Lung (tissue), 12 donors: Measurements from ENCODE around the gene BPIFA3. TPM values are rescaled to one million over a fixed set of nuclear protein-coding genes. Genes with fewer than 3 reads are reported as not detected.

Experiments
- ATAC-seq: fragments of 200-7000 bp; cut with Tn5 transposase; one replicate; pipeline ENCODE4 v1.9.1; 2020; ENCODE audit warnings: moderate number of reproducible peaks; ENCODE audit not compliant: insufficient read depth, low FRiP score
- DNase-seq, 3 donors: peaks; one replicate each; pipeline ENCODE4 v3.0.0-alpha.2; 2013 to 2017
- H3K27ac ChIP-seq, 2 donors: one replicate each; pipeline ENCODE4 v1.5.1; 2013; ENCODE audit warnings: mild to moderate bottlenecking in 2 of 2, moderate library complexity in 2 of 2, control low read depth in 1 of 2, inconsistent platforms in 1 of 2, low read depth in 1 of 2, low read length in 1 of 2
- H3K27me3 ChIP-seq, 3 donors: one replicate each; pipeline ENCODE4 v1.5.1; 2013; ENCODE audit warnings: low read length in 2 of 3; ENCODE audit not compliant: control insufficient read depth in 3 of 3, insufficient read depth in 3 of 3
- H3K36me3 ChIP-seq, 4 donors: one replicate each; pipeline ENCODE4 v1.5.1; 2013; ENCODE audit warnings: low read length in 4 of 4, mild to moderate bottlenecking in 1 of 4, moderate library complexity in 1 of 4; ENCODE audit not compliant: control insufficient read depth in 4 of 4, insufficient read depth in 4 of 4
- H3K4me1 ChIP-seq, 5 donors: one replicate each; pipeline ENCODE4 v1.5.1; 2013; ENCODE audit warnings: low read length in 5 of 5, mild to moderate bottlenecking in 2 of 5, moderate library complexity in 1 of 5; ENCODE audit not compliant: control insufficient read depth in 5 of 5, insufficient read depth in 5 of 5
- H3K4me3 ChIP-seq: one replicate; pipeline ENCODE4 v1.5.1; 2013; ENCODE audit warnings: mild to moderate bottlenecking, control low read depth, moderate library complexity
- H3K9ac ChIP-seq, 2 donors: one replicate each; pipeline ENCODE4 v1.5.1; 2013; ENCODE audit warnings: low read length in 2 of 2, control low read depth in 1 of 2; ENCODE audit not compliant: insufficient read depth in 1 of 2
- H3K9me3 ChIP-seq, 4 donors: one replicate each; pipeline ENCODE4 v1.5.1; 2013; ENCODE audit warnings: low read length in 3 of 4, mild to moderate bottlenecking in 1 of 4, moderate library complexity in 1 of 4; ENCODE audit not compliant: control insufficient read depth in 4 of 4, insufficient read depth in 3 of 4
- WGBS, 2 donors: extraction: QIAGEN DNeasy Blood & Tissue Kit; methylation state at CpG; one replicate each; pipeline ENCODE4 v1.1.7; 2013; 5-methylcytosine and 5-hydroxymethylcytosine counted together
- polyA plus RNA-seq, 2 donors: library from polyadenylated mRNA; stranded (reverse); fragments of 200-250 nt; gene quantifications; one replicate each; pipeline ENCODE4 v1.2.1, GENCODE V29; 2013
- total RNA-seq, 2 donors: library from RNA; depleted of rRNA in 1 of 2; stranded (reverse); fragments of >200 nt in 1 of 2; gene quantifications; one replicate each; pipeline ENCODE4 v1.2.1, GENCODE V29; 2014 to 2021
- TF ChIP-seq, protein P1 (sequence below): IDR thresholded peaks from 2 replicates; pipeline ENCODE4 v1.5.1; 2012; ENCODE audit warnings: mild to moderate bottlenecking; ENCODE audit errors: control extremely low read depth, extremely low read depth
- donor health status: control.
- donor health status: control.
- donor health status: Bipolar disorder and iron deficiency.
- donor health status: healthy.
- donor health status: DM: yes; HTN: yes; CAD: no.

Gene BPIFA3
- total and polyA plus RNA-seq, 4 donors = not detected

DNA sequence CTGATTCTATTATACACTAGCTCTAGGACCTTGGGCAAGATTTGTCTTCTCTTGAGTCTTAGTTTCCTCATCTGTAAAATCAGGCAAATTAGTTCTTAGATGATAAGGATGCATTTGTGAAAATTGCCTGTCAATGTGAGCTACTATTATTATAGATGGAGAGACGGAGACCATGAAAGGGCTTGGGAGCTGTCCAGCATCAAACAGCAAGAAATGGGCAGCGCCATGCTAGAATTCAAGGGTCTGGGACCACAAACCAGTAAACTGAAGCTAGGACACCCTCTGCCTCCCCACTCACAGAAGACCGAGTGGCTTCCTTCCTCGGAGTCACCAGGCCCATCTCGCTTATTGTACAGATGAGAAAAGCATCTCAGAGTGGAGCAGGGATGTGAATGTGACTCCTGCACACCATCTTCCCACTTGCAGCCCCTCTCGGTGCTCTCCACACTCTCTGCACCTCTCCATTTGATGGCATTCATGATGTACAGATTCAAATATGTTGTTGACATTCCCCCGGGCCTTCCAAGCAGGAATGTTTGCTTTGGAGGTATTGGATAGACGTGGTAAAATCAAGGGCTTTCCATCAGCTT, 24.1 kb upstream of the BPIFA3 start:
- 68 to 77% methylated on average over 8 of the region's 8 CpGs for WGBS, 2 donors
- no peak for ATAC-seq
- H3K4me1 ChIP-seq = peaks cover 0 to 13% (median 0%) of the 10 kb centered on the region in 5 donors
- peak in 2 of 3 donors; percentile 4 to 39 for DNase-seq
- H3K27ac ChIP-seq = no peak overlapping the region
- TF ChIP-seq, protein P1, sequence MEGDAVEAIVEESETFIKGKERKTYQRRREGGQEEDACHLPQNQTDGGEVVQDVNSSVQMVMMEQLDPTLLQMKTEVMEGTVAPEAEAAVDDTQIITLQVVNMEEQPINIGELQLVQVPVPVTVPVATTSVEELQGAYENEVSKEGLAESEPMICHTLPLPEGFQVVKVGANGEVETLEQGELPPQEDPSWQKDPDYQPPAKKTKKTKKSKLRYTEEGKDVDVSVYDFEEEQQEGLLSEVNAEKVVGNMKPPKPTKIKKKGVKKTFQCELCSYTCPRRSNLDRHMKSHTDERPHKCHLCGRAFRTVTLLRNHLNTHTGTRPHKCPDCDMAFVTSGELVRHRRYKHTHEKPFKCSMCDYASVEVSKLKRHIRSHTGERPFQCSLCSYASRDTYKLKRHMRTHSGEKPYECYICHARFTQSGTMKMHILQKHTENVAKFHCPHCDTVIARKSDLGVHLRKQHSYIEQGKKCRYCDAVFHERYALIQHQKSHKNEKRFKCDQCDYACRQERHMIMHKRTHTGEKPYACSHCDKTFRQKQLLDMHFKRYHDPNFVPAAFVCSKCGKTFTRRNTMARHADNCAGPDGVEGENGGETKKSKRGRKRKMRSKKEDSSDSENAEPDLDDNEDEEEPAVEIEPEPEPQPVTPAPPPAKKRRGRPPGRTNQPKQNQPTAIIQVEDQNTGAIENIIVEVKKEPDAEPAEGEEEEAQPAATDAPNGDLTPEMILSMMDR = no peak
- H3K36me3 ChIP-seq = no peaks in the 10 kb centered on the region
- no peak overlapping the region for H3K9ac ChIP-seq
- H3K27me3 ChIP-seq = no peaks in the 10 kb centered on the region
- H3K4me3 ChIP-seq = no peak overlapping the region
- H3K9me3 ChIP-seq = peaks cover 0 to 1% (median 0%) of the 10 kb centered on the region in 4 donors

DNA sequence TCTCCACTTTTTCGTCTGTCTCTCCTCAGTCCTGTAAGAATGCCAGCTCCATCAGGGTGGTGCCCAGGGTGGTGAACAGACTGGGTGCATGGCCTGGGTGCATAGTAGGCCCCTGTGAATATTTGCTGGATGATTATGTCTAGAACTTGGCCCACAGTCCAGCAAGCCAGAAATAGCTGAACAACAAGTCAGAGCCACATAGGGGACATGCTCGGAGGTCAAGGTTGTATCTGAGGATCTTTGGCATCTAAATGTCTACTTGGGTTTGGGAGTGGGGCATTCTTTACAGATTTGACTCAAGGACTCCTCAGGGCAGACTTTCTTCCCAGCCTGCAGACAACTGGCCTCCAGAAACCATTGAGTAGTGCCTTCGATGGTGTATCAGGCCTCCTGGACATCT, 18.1 kb upstream of the BPIFA3 start:
- H3K4me3 ChIP-seq = no peak overlapping the region
- H3K36me3 ChIP-seq = no peaks in the 10 kb centered on the region
- ATAC-seq (no peak), DNase-seq (no peak)
- H3K9me3 ChIP-seq = peaks cover 0 to 2% (median 0%) of the 10 kb centered on the region in 4 donors
- no peak overlapping the region for H3K27ac ChIP-seq
- H3K4me1 ChIP-seq = no peaks in the 10 kb centered on the region
- 84 to 88% methylated on average over 3 of the region's 3 CpGs for WGBS, 2 donors
- TF ChIP-seq, protein P1 = no peak
- H3K27me3 ChIP-seq = no peaks in the 10 kb centered on the region
- H3K9ac ChIP-seq = no peak overlapping the region

- Histone ChIP-seq H3K9me3 (peaks cover 0 to 2% (median 0%) of the 10 kb centered on the region in 4 donors), H3K9ac (no peak overlapping the region), H3K27me3 (no peaks in the 10 kb centered on the region), H3K36me3 (no peaks in the 10 kb centered on the region), H3K4me3 (no peak overlapping the region), H3K27ac (no peak overlapping the region), H3K4me1 (peaks cover 0 to 2% (median 0%) of the 10 kb centered on the region in 5 donors)
- DNase-seq = no peak
- WGBS, 2 donors = 59 to 70% methylated on average over 4 of the region's 4 CpGs
- no peak for ATAC-seq
- TF ChIP-seq, protein P1 = no peak
Observed at GRCh38 chr20:33202451-33202850, 14.7 kb upstream of the BPIFA3 start.

GRCh38 chr20:33203444-33203843, 13.7 kb upstream of the BPIFA3 start:
- Histone ChIP-seq H3K4me1 (peaks cover 0 to 2% (median 0%) of the 10 kb centered on the region in 5 donors), H3K9me3 (no peaks in the 10 kb centered on the region), H3K9ac (no peak overlapping the region), H3K4me3 (no peak overlapping the region), H3K36me3 (no peaks in the 10 kb centered on the region), H3K27me3 (no peaks in the 10 kb centered on the region), H3K27ac (no peak overlapping the region)
- TF ChIP-seq, protein P1 = no peak
- WGBS, 2 donors = 83 to 91% methylated on average over 3 of the region's 3 CpGs
- DNase-seq (no peak), ATAC-seq (no peak)
